GM21526 (cell line): ENCODE measurements around the gene RBM38.

Experiments
- ATAC-seq: cut with Tn5 transposase; IDR thresholded peaks from one replicate; pipeline ENCODE4 v1.9.1; 2021; ENCODE audit warnings: moderate library complexity; ENCODE audit not compliant: unreplicated experiment, low FRiP score

RBM38 gene

DNA sequence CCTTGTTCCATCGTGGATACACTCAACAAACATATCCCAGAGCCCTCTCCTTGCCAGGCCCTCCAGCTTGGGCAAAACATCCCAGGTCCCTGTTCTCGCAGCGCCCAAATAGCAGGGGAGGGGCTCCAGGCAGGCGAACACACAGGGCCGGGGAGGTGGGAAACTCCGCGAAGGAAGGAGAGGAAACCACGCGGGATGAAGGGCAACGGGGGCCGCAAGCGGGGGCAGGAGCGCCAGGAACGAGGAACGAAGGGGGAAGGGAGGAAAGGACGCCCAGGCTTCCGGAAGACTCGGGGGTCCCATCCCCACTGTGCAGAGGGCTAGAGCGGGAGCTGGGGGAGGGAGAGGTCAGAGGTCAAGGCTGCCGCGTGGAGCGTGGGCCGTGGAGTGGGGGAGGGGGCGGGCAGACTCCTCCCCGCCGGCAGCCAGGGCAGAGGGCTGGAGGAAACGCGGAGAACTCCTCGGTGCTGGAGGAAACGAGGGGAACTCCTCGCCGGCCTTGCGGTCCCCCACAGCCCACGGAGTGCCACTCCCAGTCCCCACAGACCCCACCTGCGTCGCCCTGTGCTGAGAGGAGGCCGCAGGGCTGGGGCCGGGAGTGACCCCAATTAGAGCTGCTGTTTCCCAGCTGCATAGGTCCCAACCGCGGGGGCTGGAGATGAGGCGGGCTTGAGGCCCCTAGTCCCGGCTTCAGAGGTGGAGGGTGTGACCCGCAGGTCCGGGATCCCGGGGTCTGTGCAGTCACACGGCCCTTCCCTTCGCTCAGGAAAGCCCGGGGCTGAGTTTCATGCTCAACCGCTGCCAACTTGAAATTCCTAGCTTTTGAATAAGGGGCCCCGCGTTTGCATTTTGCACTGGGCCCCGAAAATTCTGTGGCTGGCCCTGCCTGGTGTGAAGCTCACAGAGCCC lies 1.2 kb upstream of the RBM38 start:
- no peak for ATAC-seq

DNA sequence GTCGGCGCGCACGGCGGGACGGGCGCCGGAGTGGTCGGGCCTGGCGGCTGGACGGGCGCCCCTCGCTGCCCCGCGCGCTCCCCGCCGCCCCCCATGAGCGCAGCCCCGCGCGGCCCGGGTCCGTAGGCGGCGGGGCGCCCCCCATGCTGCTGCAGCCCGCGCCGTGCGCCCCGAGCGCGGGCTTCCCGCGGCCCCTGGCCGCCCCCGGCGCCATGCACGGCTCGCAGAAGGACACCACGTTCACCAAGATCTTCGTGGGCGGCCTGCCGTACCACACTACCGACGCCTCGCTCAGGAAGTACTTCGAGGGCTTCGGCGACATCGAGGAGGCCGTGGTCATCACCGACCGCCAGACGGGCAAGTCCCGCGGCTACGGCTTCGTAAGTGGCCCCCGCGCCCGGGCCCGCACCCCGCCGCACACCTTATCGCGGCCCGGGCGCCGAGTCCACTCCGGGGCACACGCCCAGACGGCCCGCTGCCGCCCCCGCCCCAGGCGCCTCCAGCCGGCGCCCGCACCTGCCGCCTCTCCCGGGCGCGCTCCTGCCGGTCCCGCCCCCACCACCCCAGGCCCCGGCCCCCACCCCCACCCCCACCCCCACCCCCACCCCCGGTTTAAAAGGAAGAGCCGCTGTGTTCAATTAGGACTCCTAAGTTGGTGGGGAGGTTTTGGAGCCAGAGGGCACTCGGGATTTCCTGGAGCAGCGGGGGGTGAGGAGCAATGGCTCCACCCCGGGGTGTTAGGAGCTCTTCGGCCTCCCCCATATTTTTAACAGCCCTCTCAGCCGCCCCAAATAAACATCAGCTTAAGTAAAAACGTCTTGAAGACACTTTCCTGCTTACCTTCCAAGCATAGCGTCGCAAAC lies 474 bp downstream of the RBM38 start:
- ATAC-seq: peak; percentile 19

DNA sequence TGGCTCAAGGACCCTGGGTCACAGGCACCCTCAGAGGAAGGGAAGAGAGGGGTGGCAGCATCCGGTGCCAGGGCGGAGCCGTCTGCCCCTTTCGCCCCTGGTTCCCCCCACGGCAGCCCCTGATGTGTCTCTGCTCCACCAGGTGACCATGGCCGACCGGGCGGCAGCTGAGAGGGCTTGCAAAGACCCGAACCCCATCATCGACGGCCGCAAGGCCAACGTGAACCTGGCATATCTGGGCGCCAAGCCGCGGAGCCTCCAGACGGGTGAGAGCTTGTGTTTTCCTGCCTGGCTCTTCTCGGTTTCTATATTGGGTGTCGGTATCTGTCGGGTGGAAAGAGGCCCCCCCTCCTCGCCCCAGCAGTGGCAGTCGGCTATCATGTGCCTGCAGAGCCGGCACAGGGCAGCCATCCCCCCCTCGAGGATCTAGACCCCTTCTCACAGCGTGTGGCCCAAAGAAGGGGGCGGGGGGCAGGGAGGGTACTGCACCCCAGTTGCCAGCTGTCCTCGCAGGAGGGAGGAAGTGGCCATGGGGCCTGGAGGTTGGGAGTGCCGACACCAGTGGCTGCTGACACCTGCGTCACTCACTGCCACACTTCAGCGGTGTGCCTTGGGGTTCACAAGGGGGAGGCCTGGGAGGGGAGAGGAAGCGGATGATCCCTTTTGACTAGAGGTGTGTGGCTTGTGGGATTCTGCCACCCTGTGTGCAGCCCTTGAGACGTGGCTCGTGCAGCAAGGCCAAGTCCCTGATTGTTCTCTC lies 1.5 kb downstream of the RBM38 start:
- ATAC-seq: no peak

DNA sequence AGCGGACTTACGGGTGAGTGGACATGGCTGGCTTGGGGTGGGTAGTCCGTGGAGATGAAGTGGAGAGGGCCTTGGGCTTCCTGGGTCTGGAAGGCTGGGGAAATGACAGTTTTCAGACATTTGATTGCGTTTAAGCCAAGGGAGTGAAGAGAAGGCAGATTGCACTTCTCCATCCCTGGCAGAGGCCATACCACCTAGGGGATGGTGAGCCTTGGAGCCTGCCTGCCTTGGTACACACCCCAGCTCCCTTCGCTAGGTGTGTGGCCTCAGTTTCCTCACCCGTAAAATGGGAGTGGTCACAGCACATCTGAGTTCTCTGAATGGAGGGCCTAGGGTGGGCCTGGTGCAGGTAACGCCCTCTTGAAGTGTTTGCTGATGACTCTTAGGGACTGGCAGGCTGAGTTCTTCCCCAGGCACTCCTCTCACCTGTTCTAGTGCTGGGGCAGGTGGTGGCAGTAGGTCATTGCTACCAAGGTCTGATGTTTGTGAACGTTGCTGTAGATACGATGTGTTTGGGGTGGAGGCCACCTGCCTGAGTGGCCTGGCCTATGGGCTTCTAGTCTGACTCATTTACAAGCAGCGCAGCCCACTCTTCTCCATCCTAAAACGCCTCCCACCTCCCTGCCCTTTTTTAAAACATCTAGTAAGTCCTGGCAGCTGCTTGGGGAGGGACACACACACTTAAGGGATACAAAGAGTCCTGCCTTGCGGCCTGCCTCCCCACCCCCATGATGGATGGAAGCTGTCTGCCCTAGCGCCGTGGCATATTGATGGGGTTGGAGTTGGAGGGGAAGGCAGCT lies 2.3 kb downstream of the RBM38 start:
- no peak for ATAC-seq

DNA sequence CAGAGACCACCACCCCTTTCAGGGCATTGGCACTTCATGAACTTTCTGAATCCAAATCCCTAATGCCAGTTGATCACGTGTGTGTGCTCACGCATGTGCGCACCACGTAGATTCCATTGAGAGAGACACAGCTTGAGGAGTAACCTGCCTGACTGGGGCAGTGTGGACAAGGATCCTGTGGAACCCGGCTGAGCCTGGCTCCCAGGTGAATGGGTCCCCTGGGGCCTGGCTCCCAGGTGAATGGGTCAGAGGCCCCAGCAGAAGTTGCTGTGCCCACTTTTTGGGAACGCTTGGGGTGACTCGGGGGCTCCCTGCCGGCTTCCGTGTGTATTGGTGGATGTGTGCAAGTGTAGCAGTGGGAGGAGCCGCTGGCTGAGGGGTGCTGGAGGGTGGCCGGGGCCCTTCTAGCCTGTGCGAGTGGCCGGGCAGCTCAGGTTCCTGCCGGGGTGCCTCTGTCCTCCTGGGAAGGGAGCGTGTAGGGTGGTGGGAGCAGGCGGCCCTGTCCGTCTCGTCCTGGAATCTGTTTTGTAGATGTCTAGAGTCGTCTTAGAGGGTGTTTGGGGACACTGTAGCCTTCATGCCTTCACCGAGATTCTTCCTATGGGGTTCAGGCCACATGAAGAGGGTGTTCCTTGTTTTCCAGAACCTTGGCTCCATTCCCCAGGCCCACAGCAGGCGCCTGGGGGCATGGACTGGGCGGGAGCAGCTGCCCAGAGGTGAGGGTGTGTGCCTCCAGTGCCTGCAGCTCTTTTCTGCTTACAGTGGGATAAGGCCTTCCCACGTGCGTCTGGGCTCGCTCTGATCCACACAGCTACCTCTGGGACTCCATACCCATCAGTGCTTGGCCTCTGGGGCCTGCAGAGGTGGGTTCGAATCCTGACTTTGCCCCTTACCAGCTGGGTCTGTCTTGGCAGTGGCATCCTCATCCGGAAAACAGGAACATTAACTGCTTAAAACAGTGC lies 3.2 kb downstream of the RBM38 start:
- ATAC-seq: no peak

DNA sequence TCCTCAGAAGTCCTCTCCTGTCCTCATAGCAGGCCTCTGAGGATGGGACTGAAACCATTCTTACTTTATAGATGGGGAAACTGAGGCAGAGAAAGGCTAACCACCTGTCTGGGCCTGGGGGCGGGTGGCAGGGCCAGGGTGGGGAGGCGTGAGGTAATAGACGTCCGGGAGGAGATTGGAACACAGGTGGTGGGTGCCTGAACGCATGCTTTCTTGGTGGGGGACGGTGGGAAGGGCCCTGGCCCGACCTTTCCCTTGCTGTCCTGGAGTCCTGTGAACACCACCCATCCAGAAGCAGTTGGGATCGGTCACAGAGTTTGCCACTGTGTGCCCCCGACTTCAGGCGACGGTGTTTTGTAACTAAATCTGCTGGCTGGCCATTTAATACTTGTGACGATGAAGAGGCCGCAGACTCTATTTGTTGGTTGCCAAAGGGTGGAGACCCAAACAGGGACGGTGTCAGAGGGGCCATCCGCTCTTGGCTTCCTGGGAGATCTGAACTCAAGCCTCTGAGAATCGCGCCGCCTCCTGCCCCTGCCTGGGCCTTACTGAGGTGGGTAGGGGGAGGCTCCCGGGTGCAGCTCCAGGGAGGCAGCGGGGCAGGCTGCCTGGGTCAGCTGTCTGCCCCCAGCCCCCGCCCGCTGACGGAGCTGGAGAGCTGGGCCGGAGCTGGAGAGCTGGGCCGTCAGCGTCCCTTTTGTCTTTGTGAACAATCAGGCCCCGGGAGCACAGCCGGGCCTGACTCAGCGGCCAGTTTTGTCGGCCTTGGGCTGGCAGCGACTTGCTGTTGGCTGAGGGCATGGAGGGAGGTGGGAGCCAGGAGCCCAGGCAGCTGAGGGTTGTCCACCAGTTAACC lies 4.1 kb downstream of the RBM38 start:
- ATAC-seq: no peak

DNA sequence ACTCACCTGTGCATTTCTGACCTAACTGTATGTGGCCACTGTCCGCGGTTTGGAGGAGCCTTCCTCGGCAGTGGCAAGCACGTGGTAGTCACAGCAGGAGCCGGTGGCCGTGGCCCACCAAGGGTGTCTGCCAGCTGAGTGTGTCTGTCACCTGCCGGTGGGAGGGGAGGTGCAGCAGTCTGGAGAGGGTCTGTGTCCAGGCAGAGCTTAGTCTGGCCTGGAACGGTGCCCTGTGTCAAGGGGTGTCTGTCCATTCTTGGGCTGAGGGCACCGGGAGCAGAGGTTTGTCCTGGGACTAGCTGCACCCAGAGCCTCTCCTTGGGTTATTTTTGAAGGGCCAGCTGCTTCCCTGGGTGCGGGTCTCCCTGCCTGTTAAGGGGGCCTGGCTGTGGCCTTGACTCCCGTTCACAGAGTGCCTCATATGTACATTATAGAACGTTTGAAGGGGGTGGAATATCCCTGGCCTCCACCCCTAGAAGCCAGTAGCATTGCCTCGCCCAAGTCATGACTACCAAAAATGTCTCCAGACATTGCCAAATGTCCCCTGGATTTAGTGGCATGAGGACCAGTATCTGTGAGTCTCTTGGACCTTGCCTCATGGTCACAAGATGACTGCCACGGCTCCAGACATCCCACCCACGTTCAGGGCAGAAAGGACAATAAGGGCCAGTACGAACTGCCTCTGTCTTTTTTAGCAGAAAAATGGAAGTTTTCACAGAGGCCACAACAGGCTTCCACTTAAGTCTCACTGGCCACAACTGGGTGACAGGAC lies 5.2 kb downstream of the RBM38 start:
- no peak for ATAC-seq

DNA sequence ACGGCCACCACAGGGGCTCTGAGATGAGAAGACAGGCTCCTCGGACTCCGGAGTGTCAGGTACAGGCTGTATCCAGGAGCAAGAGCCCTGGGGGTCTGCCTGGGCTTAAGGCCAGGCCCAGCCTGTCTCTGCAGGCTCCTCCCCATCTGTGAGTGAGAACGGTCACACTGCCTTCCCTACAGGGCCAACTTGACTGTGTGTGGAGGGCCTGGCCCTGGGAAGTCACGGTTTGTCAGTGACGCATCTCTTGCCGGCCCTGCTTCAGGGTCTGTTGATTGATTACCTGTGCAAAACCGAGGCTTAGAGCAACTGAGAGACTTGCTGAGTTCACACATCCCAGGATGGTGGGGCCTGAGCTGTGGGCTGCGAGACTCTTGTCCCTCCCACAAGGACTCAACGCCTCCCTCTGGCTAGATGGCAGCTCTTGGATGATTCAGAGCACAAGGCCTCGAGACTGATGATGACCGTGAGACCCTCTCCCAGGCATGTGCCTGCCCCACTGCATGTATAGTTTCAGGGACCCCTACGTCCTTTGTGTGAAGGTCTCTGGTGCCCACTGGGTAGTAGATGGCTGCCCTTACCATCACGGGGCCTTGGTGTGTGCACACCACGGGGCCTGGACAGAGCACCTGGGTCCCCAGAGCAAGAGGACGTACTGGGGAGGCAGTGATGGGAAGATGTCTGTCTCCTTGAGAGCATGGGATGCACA lies 5.9 kb downstream of the RBM38 start:
- ATAC-seq: no peak

DNA sequence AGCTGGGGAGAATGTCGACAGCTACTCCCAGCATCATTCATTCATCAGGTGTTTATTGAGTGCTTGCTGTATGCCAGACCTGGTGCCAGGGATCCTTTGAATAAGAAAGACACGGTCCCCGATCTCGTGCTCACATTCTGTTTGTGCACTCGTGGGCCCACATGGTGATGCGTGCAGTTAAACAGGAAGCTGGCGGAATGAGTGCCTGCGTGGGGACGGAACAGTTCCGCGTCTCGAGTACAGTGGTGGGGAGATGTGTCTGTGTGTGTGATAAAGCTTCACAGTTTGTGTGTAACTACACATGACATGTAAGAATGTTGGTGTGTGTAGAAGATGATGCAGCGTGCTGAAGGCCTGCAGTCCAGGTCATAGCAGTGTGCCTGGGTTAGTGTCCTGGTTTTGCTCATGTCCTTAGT lies 6.5 kb downstream of the RBM38 start:
- ATAC-seq: peak; percentile 10

DNA sequence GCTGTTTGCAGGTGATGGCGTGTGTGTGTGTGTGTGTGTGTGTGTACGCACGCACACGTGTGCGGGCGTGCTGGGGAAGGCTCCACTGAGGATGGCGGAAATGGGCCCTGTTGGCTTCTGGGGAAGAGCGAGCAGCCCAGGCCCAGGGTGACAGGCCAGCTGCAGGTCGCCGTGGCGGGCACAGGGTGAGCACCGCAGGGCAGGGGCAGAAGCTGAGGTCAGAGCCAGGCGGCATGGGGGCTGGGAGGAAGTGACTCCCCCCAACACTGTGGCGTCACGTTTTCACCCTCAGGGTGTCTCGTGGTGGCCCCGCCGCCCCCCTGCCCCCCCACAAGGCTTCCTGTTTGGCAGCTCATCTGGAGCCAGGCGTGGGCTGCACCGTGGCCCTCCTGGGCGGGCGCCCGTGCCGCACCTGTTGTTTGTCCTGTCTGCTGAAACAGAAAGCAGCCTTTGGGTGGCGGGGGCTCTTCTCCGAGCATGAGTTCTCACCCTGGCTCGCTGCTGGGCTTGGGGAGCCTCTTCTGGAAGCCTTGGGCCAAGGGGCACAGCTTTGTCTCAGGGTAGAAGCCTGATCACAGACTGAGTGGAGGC lies 7.1 kb downstream of the RBM38 start:
- peak; percentile 46 for ATAC-seq

DNA sequence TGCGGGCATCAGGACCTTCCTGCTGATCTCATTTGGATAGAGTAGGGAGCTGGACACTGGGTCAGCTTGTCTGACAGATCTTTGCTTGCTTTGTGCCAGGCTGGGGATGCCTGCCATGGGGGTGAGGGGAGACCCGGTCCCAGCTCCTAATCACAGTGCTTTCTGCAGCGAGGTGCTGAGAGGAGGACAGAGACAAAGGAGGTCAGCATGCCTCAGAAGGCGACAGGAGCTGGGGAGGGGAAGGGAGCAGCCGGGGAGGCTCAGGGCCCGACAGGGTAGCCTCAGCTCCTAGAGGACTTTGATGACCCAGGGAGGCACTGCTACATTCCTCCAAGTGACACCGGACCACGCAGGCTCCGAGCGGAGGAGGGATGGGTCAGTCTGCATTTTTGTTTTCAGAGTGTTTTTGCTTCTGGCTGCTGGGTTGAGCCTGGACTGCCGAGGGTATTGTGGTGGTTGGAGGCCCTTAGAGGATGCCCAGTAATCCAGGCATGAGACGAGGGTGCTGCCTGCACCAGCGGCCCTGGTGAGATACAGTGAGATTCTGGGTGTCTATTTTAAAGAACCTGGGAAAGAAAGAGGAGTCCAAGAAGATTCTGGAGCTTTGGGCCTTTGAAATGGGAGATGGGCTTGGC lies 7.8 kb downstream of the RBM38 start:
- ATAC-seq: no peak

DNA sequence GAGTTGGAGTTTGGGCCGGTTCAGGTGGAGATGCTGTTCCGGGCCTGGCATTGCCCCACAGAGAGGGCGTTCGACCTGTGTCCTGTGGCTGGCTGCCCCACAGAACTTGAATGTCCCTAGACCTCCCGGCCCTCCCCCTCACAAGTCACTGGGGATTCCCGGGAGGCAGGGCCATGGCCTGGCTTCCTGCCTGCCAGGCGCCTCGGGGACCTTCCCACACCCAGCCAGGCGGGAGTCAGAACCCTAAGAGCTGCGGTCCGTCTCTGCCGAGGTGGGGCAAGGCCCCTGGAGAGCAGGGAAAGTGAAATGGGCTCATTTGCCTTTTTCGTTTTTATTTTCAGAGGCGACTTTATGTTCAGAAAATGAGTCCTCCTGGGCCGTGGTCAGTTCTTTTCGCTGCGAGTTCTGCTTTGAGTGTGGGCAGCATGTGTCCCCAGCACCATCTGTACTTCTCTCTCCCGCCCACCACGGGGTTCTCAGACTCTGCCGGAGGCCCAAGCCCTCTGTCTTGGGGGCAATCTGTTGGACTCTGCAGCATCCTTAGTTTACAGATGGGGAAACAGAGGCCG lies 8.5 kb downstream of the RBM38 start:
- ATAC-seq: no peak

DNA sequence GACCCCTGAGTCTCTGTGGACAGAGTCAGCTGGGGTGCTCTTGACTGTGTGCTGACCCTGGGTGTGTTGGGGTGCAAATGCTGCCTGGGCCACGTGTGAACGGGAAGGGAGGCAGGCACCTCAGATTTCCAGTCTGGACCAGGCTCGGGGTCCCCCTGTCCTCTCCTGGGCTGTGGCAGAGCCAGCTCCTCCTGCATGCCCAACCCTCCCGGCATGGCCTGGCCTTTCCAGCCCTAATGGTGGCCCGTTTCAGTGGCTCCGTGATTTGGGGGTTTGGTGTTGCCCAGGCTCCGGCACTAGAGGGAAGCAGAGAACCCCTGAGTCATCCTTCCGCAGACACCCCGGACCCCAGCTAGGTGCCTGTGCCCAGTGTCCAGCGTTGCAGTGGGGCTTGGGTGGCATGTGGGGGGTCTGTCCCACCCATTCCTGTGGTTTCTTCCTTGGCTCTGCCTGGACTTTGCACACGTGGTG lies 9.1 kb downstream of the RBM38 start:
- ATAC-seq: no peak

DNA sequence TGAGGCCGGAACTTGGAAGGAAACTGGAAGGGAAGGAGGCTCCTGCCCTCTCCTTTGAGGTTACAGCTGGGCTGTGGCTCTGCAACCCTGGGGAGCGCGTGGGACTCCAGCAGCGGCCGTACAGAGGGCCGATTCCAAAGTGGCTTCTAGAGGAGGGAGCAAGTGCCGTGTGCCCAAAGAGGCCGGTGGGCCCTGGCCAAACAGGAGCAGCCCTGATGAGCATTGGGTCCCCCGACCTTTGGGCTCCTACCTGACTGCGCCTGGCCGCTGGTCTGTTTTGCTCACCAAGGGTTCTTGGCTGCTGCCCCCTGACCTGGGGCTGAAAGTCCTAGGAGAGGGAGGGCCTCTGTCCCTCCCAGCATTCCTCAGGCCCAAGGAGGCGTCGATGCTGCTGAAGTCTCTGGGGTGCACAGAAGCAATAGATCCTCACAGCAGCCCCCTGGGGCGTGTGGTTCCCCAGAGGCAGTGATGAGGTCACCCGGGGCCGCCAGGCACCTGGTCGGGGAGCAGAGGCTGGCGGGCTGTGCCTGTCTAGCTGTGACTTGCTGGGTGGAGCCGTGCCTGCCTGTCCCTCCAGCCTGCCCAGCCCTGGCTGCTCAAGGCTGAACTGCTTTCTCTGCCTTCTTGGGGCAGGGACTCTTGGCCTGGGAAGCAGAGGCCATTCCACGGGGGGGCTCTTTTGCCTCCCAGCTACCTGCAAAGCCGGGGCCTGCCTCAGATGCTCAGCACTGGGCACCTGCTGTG lies 9.8 kb downstream of the RBM38 start:
- ATAC-seq: no peak

DNA sequence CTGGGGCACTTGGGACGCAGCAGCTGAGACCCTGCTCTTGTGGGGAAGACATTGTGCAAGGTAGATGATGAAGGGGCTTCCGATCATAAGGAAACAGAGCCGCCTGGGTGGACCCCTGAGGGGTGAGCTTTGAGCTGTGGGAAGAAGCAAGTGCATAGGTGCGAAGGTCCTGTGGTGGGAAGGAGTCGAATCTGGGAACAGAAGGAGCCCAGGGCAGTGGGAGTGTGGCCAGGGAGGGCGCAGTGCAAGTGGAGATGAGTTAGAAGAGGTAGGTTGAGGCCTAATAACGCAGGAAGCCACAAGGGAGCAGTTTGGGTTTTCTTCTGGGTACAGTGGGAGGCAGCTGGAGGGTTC lies 10.3 kb downstream of the RBM38 start:
- no peak for ATAC-seq
